HG03354 (cell line): ENCODE data around the gene TSSK2.
"Not testable (repeated sequence)": the region's sequence is repeated elsewhere in the genome, so short reads cannot be mapped to it uniquely, and the experiment has no call there.

Experiments
- ATAC-seq: cut with Tn5 transposase; IDR thresholded peaks from one replicate; pipeline ENCODE4 v1.9.1; 2021; ENCODE audit warnings: mild to moderate bottlenecking; ENCODE audit not compliant: unreplicated experiment, poor library complexity, severe bottlenecking

Gene TSSK2

DNA sequence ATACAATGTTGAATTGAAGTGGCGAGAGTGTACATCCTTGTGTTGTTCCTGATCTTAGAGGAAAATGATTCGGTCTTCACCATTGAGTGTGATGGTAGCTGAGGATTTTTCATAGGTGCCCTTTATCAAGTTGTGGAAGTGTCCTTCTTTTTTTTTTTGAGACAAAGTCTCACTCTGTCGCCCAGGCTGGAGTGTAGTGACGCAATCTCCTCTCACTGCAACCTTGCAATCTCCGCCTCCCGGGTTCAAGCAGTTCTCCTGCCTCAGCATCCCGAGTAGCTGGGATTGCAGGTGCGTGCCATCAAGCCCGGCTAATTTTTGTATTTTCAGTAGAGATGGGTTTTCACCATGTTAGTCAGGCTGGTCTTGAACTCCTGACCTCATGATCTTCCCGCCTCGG is 27.5 kb downstream of the TSSK2 start:
- ATAC-seq = not testable (repeated sequence)

DNA sequence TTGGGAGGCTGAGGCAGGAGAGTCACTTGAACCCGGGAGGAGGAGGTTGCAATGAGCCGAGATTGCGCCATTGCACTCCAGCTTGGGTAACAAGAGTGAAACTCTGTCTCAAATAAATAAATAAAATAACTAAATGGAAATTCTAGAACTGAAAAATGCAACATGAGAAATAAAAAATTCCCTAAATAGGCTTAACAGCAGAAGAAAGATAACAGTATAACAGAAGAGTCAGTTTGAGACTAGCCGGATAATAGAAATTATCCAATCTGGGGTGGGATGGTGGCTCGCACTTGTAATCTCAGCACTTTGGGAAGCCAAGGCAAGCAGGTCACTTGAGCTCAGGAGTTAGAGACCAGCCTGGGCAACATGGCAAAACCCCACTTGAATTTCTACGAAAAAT is 33.3 kb downstream of the TSSK2 start:
- no peak for ATAC-seq

DNA sequence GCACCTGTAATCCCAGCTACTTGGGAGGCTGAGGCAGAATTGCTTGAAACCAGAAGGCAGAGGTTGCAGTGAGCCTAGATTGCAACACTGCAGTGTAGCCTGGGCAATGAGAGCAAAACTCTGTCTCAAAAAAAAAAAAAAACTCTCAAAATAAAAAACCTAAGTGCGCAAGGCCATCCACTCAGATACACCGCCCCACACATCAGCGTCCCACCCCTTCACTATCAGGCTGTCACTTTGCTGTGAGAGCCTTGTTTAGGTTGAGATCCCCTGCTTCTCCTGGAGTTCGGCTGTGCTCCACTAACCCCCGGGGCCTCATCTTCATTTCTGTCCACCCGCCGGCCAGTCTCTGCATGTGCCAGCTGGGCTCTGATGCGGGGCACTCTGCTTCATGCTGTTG is 35.3 kb downstream of the TSSK2 start:
- ATAC-seq = no peak

DNA sequence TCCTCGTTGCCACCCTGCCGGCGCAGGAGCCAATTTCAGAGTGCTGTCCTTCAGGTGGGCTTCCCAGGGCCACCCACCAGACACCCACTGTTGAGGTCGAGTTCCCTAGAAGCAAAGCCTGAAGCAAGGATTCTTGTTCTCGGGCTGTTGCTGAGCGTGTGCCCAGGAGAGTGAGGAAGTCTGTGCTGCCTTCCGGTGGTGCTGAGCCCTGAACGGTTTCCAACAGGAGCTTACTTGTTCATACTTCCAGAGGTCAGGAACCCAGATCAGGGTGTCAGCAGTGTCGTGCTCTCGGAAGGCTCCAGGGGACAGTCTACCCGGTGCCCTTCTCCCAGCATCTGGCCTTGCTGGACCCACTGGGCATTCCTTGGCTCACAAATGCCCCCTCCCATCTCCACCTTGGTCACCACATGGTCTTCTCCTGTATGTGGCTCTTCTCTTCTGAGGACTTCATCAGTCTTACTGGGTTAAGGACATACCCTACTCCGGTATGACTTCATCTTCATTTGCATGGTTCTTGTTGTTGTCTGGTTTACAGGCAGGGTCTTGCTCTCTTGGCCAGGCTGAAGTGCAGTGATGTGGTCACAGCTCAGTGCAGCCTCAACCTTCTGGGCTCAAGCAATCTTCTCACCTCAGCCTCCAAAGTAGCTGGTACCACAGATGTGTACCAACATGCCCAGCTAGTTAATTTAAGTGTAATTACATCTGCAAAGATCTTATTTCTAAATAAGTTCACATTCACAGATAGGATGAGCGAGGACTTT is 36.2 kb downstream of the TSSK2 start:
- ATAC-seq = no peak

DNA sequence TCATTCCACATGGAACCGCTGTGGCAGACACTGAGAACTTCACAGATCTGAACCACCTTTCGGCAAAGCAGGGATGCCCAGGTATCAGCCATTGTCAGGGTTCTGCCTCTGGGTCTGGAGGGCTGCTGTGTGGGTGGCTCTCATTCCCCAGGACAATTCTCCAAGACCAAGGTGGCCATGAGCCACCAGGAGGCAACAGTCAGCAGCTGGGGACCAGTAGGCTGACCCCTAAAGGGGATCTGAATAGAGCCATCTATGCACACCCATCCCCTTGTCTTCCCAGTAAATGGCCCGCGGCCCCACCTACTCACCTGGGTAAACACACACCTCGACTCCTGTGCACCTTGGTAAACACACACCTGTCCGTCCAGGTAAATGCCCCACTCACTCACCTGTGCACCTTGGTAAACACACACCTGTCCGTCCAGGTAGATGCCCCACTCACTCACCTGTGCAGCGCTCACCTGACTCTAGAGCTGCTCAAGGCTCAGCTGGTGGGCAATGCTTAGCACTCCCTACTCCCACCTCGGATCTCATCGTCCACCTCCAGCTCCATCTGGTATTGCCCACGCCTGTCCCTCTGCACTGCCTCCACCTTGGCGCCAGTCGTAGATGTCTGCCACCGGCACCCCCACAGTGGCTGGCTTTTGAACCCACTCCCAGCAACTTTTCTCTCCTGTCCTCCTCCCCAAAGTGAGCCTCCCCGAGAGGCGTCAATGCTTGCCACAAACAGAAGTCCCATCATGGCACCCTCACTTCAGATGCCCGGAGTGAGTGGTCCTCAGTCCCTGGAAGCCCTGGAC is 37.2 kb downstream of the TSSK2 start:
- no peak for ATAC-seq

DNA sequence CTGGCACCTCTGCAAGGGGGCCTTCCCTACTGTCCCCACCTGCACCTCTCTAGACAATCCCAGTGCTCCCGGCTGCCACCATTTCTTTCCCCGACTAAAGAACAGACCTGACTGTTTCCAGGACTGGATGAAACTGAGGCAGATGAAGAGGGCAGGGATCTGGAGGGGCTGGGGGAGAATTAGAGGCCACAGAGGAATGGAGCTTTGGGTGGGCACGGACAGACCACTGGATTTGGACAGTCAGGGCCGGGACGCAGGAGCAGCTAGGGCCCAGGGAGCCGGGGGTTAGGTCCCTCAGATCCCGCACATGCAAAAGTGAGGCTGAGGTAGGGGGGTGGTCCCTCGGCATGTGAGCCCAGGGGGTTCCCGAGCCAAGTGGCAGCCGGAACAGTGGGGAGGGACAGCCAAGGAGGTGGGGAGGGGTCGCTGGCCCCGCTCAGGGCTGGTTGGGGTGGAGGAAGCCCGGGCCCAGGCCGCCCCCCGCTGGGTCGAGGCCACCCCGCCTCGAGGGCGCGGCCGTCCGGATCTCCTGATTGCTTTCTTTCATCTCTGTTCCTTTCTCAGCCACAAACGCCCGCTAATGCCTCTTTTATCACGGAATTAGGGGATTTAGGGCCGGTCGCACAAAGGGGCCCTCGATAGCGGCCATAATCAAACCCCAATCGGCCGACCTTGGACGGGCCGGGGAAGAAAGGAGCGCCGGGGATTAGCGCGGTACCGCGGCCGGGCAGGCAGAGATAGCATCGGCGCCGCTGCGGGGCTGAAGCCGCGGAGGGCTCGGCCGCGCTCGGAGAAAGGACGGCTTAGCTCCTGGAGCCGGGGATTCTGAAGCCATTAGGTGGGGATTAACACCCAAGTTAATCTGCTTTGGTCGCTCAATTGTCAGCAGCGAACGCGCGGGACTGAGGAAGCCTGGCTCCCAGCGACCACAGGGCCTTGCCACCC is 38.2 kb downstream of the TSSK2 start:
- no peak for ATAC-seq

DNA sequence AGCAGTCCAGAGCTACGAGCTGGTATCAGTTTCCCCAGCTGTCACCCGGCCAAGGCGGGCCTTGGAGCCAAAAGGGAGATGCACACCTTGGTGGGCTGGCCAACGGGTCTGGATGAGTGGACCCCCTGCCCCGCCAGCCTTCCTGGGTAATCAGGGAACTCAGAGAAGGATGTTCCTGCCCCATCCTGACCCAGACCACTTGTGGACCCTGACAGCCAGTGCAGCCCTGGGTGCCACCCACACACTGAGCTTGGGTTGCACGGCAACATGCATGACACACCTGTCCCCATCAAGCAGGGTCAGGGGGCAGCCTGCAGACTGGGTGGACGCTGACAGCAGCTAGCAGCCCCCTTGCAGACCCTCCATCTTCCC is 38.8 kb downstream of the TSSK2 start:
- ATAC-seq = no peak

DNA sequence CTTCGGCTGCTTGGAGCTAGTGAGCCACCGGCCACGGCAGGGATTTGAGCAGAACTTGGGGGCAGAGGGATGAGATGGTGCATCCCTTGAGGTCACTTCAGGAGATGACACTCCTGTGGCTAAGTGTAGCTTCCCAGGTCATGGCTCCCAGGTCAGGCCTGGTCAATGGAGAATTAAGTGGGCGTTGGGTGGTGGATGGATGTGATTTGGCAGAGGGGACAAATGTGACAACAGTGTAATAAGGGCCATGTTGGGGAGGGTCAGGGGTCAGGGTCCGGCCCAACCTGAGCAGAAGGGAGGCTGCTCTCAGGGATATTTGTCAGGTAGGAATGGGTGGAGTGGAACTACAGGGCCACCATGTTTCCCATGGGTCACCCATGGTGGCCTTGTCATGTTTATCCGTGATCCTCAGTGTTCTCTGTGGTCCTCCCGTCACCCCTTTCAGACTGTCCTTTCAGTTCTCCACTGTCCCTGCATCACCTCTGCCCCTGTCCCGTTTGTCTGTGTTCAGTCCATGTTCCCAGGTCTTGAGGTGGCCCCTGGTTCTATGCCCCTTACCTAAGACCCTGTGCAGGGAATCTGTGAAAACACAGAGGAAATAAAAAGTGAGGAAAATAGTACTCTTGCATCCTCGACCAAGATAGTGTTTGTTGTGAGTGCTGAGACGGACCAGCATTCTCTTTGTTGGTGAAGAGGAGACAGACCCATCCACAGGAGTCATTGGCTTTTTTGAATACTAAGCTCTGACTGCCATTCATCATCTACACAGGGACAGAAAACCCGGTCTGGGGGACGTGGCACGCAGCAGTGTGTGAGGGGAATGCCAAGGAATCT is 41.3 kb downstream of the TSSK2 start:
- ATAC-seq = no peak

DNA sequence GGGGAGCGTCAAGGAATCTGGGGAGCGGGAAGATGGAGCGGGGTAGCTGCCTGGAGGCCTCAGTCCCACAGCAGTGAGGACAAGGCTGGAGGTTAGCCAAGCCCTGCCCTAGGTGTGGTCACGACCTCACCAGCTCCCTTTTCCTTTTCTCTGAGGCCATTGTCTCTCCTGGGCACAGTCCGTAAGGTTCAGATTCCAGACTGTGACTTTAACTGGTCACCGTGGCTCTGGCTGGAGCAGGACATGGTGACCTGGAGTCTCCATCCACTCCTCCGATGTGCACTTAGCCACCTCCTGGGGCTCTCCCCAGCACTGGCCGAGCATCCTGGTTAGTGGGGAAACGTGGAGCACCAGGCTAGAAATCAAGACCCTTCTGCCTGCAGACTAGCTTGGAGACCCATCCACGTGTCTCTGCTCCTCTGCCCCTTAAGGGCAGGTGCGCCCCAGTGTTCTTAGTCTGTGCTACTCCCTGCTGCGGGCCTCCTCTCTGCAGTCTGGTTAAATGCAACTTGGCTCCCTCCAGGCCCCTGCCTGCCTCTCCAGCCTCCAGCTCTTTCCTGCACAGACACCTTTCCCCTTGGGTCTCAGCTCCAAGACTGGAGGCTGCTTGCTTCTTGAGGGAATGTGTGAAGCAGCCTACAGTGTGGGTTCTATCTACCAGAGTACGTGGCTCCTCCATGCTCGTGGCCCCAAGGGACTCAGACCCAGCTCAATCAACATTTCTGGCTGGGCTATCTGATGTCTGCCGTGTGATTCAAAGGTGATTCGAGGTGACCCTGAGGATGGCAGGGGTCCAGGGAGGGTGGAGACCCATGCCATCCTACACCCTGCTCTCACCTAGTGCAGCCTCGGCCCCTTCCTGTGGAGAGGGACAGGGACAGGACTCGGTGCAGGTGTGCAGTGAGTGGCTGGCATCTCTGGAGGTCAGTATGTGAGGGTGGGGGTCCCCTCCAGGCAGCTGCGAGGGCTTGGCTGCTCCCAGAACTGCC is 42.2 kb downstream of the TSSK2 start:
- no peak for ATAC-seq

DNA sequence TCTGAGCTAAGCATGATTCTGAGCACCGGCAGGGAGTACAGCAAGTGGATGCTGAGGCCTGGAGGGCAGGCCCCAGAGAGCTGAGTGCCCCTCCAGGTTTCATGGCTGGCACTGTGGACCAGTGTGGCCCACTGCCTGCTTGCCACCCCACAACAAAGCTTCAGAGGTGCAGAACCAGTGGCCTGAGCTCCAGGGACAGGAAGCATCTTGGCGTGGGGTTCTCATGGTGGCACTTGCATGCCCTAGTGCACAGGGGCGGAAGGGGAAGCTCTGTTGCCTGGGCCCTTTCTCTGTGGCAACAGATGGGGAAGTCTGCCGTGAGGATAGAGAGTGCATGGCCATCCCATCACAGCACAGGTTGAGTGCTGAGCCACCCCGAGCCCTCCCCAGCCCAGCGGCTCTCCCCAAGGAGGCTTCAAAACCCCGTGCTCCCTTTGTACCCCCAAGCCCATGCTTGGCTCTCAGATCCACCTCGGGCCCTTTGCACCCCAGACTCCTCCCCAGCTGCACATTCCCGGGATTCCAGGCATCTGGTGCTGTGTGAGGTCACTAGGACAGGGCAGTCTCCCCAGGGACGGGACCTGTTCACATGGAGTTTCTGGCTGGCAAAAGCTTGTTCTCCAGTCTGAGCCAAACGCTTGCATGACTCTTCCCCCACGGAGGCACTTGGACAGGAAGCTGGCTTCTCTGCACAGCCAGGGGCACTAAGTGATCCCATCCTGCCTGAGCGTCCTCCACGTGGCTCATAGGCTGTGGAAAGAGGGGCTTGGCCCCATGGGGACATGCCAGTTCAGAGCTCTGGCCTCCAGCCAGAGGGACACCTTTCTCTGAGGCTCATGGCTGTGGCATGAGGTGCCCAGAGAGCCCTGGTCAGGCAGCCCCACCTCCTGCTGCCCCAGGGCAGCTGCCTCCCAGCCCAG is 43.3 kb downstream of the TSSK2 start:
- ATAC-seq = no peak

DNA sequence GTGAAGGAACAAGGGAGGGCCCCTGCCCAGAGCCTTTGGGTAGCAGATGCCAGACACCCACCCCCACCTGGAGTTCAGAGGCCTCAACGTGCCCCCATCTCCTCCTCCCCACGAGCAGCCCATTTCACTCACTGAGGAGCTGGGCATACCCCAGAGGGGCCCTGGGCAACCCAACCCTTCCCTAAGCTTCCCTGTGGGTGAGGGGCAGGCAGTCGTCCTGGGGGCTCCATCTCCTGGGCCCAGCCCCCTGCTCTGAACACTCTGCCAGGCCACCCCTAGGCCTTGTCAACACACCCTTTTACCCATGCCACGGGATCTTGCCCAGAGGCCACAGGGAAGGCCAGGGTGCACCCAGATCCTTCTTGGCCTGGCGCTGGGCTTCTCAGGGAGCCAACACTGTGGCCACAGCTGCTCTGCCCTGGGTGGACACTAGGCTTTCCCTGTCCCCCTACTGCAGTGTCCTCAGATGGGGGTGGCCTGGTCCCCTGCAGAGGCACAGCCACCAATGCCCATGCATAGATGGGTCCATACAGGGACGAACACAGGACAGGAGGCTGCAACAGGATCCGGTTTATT is 44.0 kb downstream of the TSSK2 start:
- no peak for ATAC-seq

DNA sequence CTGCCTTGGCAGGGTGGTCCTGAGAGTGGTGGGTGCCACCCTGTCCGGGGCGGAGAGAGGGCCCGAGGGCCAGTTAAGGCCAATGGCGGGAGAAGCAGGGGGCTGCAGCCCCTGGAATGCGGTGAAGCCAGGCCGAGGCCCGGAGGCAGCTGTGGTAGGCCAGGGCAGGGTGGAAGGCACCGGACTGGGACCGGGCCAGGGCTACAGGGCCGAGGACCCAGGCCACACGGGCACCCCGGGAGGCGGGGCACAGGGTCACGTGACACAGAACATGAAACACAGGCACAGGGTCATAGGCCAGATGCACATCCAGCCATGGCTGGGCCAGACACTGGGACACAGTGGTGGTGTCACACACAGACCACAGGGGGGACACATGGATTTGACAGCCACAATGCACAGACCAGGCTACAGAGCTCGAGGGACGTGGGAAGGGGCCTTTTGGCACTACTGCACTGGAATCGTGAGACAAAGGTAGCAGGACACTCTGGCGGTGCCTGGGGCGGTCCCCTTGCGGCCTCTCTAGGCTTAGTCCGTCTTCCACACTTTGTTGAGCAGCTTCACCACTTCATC is 44.6 kb downstream of the TSSK2 start:
- ATAC-seq = no peak

DNA sequence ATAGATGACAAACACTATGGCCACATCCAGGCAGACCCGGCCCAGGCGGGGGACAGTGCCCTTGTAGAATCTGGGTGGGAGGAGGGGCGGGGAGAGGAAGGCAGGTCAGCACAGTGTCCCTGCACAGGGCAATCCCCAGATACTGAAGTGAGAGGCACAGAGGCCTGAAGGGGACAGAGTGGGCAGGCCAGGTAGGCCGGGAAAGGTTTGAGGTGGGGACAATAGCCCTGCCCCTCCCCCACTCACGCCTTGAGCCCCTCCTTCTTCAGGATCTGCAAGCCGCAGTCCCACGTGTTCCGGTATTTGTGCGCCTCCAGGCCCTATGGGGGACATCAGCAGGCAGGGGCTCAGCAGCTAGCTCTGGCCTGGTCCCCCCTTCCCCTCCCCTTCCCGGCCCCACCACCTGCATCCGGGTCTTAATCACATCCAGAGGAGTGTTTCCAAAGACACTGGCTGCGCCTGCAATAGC is 45.1 kb downstream of the TSSK2 start:
- no peak for ATAC-seq

DNA sequence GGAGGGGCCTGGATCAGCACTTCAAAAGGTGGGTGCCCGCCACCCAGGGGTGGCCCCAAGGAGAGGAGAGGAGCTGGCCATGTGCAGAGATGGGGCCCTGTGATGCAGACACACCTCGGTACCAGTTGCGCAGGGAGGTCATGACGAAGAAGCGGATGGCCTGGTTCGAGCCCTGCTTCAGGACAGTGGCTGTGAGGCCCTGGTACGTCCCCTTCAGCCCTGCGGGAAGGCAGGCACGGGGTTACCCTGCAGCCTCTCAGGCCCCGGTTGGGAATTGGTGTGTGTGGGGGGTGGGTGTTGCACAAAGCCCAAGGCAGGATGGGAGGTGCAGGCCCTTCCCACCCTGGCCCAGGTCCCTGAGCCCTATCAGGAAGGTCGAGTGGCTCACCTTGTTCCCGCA is 45.6 kb downstream of the TSSK2 start:
- ATAC-seq = no peak

DNA sequence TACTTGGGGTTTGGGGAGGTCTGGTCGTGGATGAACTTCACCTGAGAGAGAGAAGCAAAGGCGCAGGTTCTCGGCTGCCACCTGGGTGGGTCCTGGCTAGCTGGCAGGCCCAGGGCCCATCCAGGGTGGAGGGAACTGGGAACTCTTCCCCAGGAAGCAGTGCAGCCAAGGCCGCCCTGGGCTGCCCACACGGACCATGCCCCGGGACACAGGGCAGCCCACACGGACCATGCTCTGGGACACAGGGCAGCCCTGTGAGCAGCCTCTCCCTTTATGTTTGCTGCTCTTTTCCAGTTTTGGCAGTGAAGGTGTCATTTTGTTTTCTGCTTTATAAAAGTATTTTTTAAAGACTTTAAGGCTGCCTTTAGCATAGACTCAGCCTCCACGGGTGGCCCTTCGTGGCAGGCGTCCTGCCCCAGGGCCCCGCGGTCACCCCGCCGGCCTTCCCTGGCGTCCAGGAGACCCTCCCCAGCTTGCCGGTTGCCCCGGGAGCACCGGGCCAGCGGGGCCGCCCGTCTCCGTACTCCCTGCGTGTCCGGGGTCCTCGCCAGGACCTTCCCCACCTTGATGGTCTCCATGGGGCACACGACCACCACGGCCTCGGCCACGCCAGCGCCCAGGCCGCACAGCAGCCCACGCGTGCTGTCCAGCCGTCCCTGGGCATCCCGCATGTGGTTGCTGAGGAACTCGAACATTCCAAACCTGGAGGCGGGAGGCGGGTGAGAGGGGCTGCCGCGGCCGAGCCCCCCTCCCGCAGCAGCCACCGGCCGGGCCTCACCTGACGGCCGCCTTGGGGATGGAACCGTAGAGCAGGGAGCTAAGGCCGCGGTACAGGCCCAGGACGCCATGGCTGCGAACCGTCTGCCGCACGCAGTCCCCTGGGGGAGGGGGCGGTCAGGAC is 46.3 kb downstream of the TSSK2 start:
- ATAC-seq = no peak
